HG02970 (cell line): ENCODE measurements around the gene HSPB9.
"Not testable (repeated sequence)": the region's sequence is repeated elsewhere in the genome, so short reads cannot be mapped to it uniquely, and the experiment has no call there.

ENCODE experiments used
- ATAC-seq: cut with Tn5 transposase; IDR thresholded peaks from one replicate; pipeline ENCODE4 v1.9.1; 2021; ENCODE audit warnings: mild to moderate bottlenecking, moderate library complexity, moderate number of reproducible peaks; ENCODE audit not compliant: unreplicated experiment, low FRiP score

HSPB9 gene

DNA sequence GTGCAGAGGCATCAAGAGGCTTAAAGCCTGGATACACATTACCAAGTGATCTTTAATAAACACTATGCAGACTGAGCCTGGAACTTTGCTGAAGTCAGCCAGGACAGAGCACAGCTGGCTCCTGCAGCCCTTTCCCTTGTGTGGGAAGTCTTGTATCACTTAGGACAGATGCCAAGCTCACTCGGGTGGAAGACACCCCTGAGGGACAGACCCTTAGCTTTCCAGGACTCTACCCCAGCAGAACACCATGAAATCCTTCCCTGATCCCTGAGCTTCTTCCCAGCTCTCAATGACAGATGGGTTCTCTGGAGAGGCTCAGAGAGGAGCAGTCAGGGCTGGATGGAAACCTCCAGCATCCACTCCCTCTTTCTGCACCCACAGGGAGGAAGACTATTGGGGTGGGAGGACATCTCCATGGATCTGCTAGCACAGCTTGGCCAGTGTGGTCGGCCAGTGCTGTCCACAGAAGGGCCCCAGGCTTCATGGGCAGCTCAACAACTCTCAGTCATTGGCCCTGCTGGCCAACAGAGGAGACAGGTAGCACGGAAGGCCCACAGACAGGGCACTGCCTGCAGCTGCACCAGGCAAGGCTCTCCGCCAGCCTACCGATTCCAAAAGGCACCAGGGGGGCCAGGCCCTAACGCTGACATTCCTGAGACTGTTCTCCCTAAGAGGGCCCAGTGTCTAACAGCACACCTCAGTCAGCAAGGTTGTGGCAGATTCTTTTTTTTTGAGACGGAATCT, 16.3 kb downstream of the HSPB9 start:
- ATAC-seq = no peak

- ATAC-seq = not testable (repeated sequence)
Measured at GRCh38 chr17:42140690-42141089, 18.1 kb downstream of the HSPB9 start.

DNA sequence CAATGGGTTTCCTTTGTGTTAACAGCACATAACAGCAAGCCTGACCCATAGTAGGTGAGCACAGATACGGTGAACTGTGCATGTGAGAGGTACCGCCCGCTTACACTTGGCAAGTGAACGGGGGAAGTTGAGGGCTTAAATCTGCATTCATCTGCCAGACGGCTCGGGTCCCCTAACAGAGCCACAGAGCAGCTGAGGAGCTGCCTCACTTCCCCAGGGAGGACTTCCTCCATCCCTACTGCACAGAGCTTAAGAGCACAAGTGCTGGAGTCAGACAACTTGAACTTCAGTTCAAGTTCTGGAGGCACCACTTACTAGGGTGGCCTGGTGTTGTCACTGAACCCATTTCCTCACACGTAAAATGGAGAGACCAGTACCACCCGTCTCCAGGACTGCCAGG, 18.8 kb downstream of the HSPB9 start:
- ATAC-seq = no peak

DNA sequence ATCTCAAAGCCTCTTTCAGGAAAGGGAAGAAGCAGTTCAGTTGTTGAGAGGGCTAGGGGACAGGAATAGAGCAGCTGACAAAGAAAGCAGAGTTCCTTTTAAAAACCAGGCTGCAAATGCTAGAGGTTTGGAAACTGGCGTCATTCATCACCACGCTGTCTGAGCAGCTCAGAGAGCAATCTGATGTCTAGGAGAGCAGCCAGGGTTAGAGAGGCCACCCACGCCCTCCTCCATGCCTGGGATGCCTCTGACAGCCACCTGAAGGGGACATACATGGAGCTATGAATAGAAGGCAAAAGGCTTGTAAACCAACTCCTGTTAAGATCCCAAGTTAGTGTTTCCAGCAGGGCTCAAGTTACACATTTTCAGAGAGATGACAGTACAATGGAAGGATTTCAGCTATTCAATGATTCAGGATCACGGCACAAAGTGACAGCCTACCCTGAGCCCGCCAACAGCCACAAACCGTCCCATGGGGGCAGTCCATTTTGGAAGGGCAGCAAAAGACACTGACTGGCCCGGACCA, 19.8 kb downstream of the HSPB9 start:
- no peak for ATAC-seq

GRCh38 chr17:42143138-42143537, 20.5 kb downstream of the HSPB9 start:
- not testable (repeated sequence) for ATAC-seq

DNA sequence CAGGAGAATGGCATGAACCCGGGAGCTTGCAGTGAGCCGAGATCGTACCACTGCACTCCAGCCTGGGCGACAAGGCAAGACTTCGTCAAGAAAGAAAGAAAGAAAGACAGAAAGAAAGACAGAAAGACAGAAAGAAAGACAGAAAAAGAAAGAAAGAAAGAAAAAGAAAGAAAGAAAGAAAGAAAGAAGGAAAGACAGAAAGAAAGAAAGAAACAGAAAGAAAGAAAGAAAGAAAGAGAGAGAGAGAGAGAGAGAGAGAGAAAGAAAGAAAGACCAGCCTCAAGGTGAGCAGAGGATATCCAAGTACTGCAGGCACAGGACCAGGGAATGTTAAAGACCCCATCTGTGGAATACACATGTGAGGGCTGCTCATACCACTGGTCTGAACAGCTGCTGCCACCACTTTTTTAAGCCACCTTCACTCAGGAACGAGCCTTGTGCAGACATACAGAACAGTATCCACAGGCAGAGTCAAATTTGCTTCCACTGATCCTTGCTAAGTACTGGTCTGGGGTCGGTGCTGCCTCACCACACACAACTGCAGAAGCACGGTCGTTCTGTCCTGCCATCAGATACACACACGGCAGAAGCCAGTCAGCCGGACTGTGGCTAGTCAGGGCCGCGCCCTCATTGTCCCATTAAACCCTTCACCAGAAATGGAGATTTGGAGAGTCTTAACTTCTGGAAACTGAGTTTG, 24.5 kb downstream of the HSPB9 start:
- no peak for ATAC-seq

DNA sequence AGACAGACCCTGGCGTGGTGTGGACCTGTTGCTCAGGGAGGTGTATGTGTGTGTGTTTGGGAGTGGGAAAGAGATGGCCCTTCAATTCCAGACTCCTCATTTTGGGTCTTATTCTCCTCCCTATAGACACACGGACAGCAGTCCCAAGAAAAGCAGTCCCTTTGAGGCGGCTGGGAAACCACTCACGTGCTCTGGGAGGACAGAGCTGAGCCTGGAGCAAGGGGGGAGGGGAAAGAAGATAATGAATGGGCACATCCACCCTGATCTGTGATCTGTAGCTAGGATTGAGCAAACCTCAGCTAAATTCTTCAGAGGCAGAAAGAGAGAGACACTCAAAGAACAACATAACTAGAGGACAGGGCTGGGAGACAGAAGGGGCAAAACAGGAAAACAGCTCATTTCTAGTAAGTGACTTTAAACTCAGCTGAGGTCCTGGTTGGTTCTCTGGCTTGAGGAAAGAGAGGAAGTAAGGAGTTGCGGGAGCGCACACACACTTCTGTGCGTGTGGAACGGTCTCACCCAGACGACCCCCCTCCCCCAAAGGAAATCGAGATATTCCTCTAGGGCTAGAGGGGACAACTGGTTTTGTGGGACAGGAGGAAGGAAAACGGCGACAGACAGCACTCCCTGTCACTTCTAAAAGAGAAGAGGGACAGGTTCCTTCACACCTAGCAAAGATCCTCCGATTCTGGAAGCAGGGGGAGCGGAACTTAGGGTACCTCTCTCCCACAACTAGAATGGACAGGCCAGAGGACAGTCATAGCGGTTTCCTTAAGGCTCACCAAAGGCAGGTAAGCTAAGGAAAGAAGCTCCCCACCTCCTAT, 31.5 kb downstream of the HSPB9 start:
- ATAC-seq = no peak

DNA sequence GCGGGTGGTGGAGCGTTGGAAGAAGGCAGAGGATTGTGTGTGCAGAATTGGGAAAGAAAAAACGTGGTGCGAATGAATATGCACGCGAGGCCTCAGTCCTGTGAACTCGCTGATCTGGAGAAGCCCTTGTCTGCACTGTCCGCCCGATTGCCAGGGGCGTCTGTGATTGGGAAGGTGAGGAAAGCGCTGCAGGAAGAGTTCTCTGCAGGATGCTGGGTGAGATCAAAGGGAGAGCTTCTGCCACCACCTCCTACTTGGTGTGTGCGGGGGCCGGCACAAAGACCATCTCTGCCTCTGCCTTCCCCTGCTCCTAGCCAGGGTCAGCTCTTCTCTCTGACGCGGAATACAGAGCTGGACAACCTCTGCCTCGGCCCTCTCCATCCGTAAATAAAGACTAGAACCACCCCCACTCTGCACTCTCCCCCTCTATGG, 33.0 kb downstream of the HSPB9 start:
- ATAC-seq = no peak

GRCh38 chr17:42159796-42160530, 37.4 kb downstream of the HSPB9 start:
- ATAC-seq = no peak

GRCh38 chr17:42160531-42160910, 37.9 kb downstream of the HSPB9 start:
- no peak for ATAC-seq

GRCh38 chr17:42163113-42163512, 40.5 kb downstream of the HSPB9 start:
- ATAC-seq = no peak

DNA sequence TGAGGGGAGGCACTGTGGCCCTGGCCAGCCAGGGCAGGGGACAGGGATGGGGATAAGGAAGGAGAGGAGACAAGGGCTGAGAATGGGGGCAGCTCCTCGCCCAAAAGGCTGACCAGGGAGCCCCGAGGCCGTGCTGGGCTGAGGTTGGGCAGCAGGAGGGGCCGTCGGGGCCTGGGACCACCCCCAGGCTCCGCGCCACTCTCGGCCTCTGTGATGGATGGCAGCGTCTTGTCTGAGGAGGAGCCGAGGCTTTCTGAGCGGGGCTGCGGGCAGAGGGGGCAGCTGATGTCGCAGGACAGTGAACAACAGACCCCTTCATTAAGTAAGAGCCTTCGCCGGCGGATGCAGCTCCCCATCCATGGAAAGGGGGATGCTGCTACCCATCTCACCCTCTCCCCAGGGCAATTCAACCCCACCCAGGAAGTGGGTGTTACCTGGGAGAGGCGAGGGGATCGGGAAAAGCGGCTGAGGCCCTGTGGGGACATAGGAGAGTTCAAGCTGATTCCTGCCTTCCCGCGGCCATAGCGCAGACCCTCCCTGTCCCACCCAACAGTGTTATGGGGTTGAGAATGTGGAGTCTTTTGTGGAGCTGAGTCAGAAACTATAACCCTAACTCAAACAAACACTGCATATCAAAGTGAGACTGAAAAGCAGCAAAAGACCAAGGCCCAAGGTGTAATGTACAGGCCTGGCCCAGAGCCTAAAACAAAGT, 41.2 kb downstream of the HSPB9 start:
- ATAC-seq = no peak

DNA sequence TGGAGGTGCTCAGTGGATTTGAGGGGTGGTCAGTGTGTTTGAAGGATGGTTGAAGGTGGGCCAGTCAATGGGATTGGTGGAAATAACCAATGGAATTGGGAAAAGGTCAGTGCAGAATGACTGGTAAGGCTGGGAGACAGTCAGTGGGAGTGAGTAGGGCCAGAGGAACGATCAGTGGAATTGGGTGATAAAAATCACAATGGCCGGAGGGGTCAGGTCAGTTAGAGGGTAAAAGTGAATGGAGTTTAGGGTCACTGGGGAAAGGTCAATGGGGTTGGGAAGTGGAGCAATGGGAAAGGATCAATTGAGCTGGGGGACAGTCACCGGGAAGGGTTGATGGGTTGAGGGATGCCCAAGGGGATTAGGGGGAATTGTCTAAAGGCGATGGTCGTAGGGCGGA, 43.1 kb downstream of the HSPB9 start:
- no peak for ATAC-seq

- ATAC-seq = no peak
Measured at GRCh38 chr17:42166196-42166763, 43.7 kb downstream of the HSPB9 start.

GRCh38 chr17:42167807-42168206, 45.2 kb downstream of the HSPB9 start:
- ATAC-seq = no peak

GRCh38 chr17:42169351-42169750, 46.7 kb downstream of the HSPB9 start:
- ATAC-seq = no peak

DNA sequence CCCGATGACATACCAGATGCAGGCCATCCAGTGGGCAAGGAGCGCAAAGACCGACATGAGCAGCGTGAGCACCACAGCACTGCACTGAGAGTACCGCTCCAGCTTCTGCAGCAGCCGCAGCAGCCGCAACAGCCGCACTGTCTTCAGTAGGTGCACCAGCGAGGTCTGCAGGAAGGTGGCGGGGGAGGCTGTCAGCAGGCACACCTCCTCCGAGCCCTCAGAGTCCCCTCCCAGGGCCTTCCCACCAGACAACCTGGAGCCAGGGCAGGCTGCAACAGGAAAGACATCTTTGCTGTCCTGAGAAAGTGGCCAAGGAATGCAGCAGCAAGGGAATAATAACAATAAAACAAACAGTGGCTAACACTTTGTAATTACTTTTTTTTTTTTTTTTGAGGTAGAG, 49.2 kb downstream of the HSPB9 start:
- no peak for ATAC-seq
